HG03060 (cell line): ENCODE data around the gene EVI5.
A peak's percentile ranks its signal among the peaks of the same experiment; 100 is the strongest.

Experiments used
- ATAC-seq: cut with Tn5 transposase; IDR thresholded peaks from one replicate; pipeline ENCODE4 v1.9.1; 2021; ENCODE audit warnings: low read depth, moderate number of reproducible peaks; ENCODE audit not compliant: unreplicated experiment

EVI5 gene

GRCh38 chr1:92473781-92474495 lies 311.0 kb downstream of the EVI5 start:
- peak; percentile 56 for ATAC-seq

- ATAC-seq, result no peak
These were observed 314.7 kb downstream of the EVI5 start for GRCh38 chr1:92470216-92470615.

- ATAC-seq, result no peak
These were observed 318.1 kb downstream of the EVI5 start for GRCh38 chr1:92466683-92467352.

- no peak for ATAC-seq
These were observed 319.7 kb downstream of the EVI5 start for GRCh38 chr1:92465256-92465647.

- ATAC-seq, result no peak
These were observed 320.2 kb downstream of the EVI5 start for GRCh38 chr1:92464588-92465255.

GRCh38 chr1:92461364-92462097 lies 323.4 kb downstream of the EVI5 start:
- peak; percentile 72 for ATAC-seq

GRCh38 chr1:92459871-92460320 lies 325.0 kb downstream of the EVI5 start:
- ATAC-seq, result no peak
